Sigmoid colon (tissue), 3 donors: ENCODE results near the gene LECT2.

ENCODE experiments used
- CTCF ChIP-seq, 4 experiments: fragments of 450-650 bp in 3 of 4; fragments of 200-600 bp in 1 of 4; IDR thresholded peaks; one replicate each; pipeline ENCODE4 v1.5.1; 2016 to 2019; ENCODE audit warnings: antibody characterized with exemption in 4 of 4, mild to moderate bottlenecking in 3 of 4, moderate library complexity in 2 of 4
- POLR2A ChIP-seq, 2 donors: fragments of 450-650 bp; IDR thresholded peaks; one replicate each; pipeline ENCODE4 v1.6.1; 2016; ENCODE audit warnings: antibody characterized with exemption in 2 of 2, mild to moderate bottlenecking in 2 of 2, moderate library complexity in 2 of 2

GRCh38 chr5:135898651-135899050, 56.1 kb downstream of the LECT2 start:
- TF ChIP-seq POLR2A (IDR thresholded peaks at IDR 0.05): no peak
- TF ChIP-seq CTCF (IDR thresholded peaks at IDR 0.05): no peak
